ENCODE measurements around the gene DMXL1.

DMXL1 gene

DNA sequence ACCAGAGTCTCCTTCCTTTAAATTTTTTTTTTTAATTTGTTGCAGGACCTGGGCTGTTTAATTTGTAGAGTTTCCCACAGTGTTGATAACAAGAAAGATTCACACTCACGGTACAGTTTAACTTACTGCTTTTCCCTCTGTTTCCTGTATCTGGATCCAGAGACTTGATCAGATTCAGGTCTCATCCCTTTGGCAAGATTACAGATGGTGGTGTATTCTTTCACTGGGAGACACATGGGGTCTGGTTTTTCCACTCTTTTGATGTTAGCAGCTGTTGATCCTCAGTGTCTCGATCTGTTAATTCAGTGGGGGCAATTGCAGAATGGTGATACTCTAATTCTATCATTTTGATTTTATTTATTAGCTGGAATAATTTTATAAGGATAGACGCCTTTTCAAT is 209.5 kb downstream of the DMXL1 start:
- TF ChIP-seq, protein P1, sequence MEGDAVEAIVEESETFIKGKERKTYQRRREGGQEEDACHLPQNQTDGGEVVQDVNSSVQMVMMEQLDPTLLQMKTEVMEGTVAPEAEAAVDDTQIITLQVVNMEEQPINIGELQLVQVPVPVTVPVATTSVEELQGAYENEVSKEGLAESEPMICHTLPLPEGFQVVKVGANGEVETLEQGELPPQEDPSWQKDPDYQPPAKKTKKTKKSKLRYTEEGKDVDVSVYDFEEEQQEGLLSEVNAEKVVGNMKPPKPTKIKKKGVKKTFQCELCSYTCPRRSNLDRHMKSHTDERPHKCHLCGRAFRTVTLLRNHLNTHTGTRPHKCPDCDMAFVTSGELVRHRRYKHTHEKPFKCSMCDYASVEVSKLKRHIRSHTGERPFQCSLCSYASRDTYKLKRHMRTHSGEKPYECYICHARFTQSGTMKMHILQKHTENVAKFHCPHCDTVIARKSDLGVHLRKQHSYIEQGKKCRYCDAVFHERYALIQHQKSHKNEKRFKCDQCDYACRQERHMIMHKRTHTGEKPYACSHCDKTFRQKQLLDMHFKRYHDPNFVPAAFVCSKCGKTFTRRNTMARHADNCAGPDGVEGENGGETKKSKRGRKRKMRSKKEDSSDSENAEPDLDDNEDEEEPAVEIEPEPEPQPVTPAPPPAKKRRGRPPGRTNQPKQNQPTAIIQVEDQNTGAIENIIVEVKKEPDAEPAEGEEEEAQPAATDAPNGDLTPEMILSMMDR (IDR thresholded peaks at IDR 0.05; ENCODE audit: control insufficient read depth, extremely low read depth, insufficient read depth): no peak
- no peak for DNase-seq (ENCODE audit: low read depth)
- H3K4me3 ChIP-seq (ENCODE audit: low read depth, low read length): no peak overlapping the region

DNA sequence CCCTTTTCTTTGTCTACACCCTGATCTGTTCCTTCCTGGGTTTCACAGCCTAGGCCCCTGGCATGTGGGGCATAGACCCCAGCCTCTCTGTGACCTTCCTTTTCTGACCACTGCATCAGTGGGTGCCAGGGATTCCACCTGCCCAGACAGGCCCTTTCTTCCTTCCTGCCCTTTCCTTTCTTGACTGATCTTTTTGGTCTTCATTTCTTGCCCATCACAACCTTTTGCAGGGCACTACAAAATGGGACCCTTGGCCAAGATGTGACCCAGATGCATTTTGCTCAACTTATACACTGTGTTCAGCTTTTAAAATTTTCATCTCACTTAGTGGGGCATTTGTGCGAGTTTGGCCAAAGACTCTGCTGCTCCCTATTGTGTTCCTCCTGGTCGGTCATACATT is 211.7 kb downstream of the DMXL1 start:
- no peak for DNase-seq (ENCODE audit: low read depth)
- H3K4me3 ChIP-seq (ENCODE audit: low read depth, low read length): no peak overlapping the region
- TF ChIP-seq, protein P1 (IDR thresholded peaks at IDR 0.05; ENCODE audit: control insufficient read depth, extremely low read depth, insufficient read depth): no peak

DNA sequence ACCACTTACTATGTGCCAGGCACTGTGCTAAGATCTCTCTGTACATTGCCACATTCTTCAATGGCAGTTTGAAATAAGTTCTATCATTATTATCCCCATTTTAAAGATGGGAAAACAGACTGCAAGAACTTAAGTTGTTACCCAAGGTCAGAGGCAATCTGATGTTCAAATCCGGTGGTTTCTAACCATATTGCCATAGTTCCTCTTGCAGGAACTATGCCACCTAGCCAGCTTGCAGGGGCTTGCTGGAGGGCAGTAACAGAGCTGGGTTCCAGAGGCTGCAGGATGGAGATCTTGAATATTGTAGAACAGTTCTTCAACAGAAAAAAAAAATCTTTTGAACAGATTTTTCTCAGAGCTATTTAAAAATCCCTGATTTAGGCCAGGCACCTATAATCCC is 213.1 kb downstream of the DMXL1 start:
- no peak for DNase-seq (ENCODE audit: low read depth)
- TF ChIP-seq, protein P1 (IDR thresholded peaks at IDR 0.05; ENCODE audit: control insufficient read depth, extremely low read depth, insufficient read depth): no peak
- no peak overlapping the region for H3K4me3 ChIP-seq (ENCODE audit: low read depth, low read length)

DNA sequence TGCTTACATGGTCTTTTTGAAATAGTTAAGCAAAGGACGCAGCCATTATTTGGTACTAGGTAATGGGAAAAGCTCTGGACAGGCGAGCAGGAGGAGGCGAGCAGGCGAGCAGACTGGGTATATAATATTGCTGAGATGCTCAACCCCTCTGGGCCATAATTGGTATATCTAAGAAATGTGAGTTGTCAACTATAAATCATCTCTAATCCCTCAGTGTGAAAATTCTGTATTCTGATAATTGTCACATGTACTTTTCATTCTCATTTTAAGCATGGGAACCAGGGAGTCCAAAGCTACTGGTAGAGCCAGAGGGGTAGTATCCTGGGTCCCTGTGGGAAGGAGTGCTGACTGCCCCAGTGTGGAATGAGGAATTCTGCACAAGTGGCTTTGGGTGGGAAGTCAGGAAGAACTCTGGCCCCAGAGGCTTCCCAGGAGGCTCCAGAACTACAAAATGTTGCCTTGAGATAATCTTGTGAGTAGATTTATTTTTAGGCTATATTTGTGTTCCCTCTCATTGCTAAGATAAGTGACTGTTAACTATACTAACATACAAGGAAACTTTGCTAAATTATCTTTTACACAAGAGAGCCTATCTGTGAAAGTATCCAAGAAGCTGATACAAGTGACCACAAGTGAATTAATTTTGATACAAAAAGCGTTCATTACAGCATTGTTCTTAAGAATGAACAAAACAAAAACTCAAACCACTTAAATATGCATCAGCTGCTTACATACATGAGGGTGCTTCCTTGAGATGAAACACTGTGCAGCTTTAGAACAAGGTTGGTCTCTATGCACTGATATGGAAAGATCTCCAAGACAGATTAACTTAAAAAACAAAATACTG is 214.4 kb downstream of the DMXL1 start:
- TF ChIP-seq, protein P1 (IDR thresholded peaks at IDR 0.05; ENCODE audit: control insufficient read depth, extremely low read depth, insufficient read depth): no peak
- DNase-seq (ENCODE audit: low read depth): no peak
- no peak overlapping the region for H3K4me3 ChIP-seq (ENCODE audit: low read depth, low read length)

DNA sequence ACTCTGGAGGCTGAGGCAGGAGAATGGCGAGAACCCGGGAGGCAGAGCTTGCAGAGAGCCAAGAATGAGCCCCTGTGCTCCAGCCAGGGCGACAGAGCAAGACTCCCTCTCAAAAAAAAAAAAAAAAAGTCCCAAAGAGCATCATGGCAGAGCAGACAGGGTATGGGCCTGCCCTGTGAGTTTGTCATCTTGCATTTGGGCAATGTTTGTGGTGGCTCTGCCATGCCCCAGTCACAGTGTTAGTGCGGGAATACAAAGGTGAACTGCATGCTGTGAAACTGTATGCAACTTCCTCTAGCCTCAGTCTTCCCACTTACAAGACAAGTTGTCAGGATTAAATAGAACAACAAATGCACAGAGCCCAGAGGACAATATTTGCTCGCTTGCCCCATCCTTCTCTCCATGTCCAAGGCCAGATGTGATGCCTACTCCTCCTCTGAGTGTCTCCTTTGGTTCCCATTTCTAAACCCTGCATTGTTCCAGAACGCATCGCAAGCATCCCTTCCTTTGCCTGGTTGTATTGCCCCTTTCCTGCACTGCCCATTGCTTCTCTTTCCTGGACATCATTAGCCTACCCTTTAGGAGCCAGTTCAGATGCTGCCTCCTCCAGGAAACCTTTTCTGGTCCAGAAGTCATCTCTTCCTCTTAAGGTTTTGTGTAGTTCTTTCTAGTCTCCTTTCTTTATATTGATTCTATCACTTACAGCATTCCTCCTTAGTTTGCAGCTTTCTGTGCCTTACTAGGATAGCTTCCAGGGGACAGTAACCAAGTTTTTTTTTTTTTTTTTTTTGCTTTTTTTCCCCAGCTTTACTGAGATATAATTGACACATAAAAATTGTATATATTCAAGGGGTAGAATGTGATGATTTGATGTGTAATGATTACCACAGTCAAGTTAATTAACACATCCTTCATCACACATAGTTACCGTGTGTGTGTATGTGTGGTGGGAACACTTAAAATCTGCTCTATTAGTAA is 215.9 kb downstream of the DMXL1 start:
- no peak for DNase-seq (ENCODE audit: low read depth)
- TF ChIP-seq, protein P1 (IDR thresholded peaks at IDR 0.05; ENCODE audit: control insufficient read depth, extremely low read depth, insufficient read depth): no peak
- H3K4me3 ChIP-seq (ENCODE audit: low read depth, low read length): no peak overlapping the region

DNA sequence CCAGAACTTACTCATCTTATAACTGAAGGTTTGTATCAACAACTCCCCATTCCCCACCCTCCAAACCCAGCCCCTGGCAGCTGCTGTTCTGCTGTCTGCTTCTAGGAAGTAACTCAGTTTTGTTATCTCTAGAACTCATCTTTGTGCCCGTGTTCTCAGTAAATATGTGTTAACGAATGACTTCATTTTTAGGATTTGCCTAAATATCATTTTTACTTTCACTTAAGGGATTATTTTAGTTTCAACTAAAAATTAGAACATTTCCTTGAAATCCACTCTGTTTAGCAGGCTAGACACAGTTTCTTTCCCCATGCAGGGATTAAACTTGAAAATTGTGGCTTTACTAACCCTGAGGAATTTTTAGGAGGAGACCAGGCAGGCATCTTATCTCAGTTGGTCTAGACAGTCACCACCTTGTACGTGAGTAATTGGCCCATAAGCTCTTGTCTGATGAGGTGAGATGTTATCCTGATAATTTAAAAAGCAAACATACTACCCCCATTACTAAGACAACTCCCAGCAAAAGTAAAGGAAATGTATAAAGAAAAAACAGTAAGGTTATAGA is 216.7 kb downstream of the DMXL1 start:
- H3K4me3 ChIP-seq (ENCODE audit: low read depth, low read length): peak overlapping the region; percentile 36
- no peak for DNase-seq (ENCODE audit: low read depth)

More for the DNA sequence above, 216.7 kb downstream of the DMXL1 start:
- TF ChIP-seq, protein P1 (IDR thresholded peaks at IDR 0.05; ENCODE audit: control insufficient read depth, extremely low read depth, insufficient read depth): no peak
